Gastroesophageal sphincter (tissue), 3 donors: ENCODE measurements around the gene GABRG3.

Experiments
- EP300 ChIP-seq: sonication (generic); formaldehyde crosslinking; IDR thresholded peaks from one replicate; pipeline ENCODE4 v1.6.1; 2017; ENCODE audit warnings: antibody characterized with exemption, mild to moderate bottlenecking
- POLR2A ChIP-seq, 2 donors: fragments of 450-650 bp; IDR thresholded peaks; one replicate each; pipeline ENCODE4 v1.6.1; 2017; ENCODE audit warnings: antibody characterized with exemption in 2 of 2, mild to moderate bottlenecking in 2 of 2, moderate library complexity in 1 of 2
- TF ChIP-seq, protein P1 (sequence below), 4 experiments: fragments of 200-600 bp in 2 of 4; fragments of 450-650 bp in 2 of 4; sonication (generic) in 1 of 4; IDR thresholded peaks; one replicate each; pipeline ENCODE4 v1.5.1; 2017 to 2019; ENCODE audit warnings: antibody characterized with exemption in 4 of 4, mild to moderate bottlenecking in 2 of 4, moderate library complexity in 2 of 4

DNA sequence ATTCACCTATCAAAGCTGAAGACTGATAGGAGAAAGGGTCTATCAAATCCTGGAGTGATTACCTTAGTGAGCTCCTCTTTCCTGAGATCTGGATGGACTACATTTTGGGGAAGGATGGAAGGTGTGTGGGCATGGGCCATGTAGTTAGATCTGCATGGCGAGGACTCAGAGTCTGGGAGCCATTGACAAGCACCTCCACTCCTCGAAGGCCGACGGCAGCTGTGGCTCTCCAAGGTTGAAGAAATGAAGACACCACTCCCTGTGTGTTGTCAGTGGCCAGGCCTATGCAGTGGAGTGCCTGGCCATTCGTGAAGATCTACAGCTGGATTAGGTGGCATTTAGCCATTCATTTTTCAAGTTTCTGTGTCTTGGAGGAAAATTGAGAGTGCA, 509.2 kb downstream of the GABRG3 start:
- TF ChIP-seq POLR2A (IDR thresholded peaks at IDR 0.05) = no peak
- TF ChIP-seq EP300 = no peak
- TF ChIP-seq, protein P1, sequence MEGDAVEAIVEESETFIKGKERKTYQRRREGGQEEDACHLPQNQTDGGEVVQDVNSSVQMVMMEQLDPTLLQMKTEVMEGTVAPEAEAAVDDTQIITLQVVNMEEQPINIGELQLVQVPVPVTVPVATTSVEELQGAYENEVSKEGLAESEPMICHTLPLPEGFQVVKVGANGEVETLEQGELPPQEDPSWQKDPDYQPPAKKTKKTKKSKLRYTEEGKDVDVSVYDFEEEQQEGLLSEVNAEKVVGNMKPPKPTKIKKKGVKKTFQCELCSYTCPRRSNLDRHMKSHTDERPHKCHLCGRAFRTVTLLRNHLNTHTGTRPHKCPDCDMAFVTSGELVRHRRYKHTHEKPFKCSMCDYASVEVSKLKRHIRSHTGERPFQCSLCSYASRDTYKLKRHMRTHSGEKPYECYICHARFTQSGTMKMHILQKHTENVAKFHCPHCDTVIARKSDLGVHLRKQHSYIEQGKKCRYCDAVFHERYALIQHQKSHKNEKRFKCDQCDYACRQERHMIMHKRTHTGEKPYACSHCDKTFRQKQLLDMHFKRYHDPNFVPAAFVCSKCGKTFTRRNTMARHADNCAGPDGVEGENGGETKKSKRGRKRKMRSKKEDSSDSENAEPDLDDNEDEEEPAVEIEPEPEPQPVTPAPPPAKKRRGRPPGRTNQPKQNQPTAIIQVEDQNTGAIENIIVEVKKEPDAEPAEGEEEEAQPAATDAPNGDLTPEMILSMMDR (IDR thresholded peaks at IDR 0.05) = no peak
